AG09319 (cell line): Measurements from ENCODE around the gene CNOT10.
"Not testable (repeated sequence)": the region's sequence is repeated elsewhere in the genome, so short reads cannot be mapped to it uniquely, and the experiment has no call there.

ENCODE experiments used
- DNase-seq: peaks from one replicate; pipeline ENCODE4 v3.0.0-alpha.2; 2010; ENCODE audit warnings: low read depth; ENCODE audit errors: extremely low read depth
- TF ChIP-seq, protein P1 (sequence below): IDR thresholded peaks from 2 replicates; pipeline ENCODE4 v1.5.1; 2011; ENCODE audit warnings: low read depth, mild to moderate bottlenecking, inconsistent platforms, low read length, moderate library complexity

The CNOT10 gene

DNA sequence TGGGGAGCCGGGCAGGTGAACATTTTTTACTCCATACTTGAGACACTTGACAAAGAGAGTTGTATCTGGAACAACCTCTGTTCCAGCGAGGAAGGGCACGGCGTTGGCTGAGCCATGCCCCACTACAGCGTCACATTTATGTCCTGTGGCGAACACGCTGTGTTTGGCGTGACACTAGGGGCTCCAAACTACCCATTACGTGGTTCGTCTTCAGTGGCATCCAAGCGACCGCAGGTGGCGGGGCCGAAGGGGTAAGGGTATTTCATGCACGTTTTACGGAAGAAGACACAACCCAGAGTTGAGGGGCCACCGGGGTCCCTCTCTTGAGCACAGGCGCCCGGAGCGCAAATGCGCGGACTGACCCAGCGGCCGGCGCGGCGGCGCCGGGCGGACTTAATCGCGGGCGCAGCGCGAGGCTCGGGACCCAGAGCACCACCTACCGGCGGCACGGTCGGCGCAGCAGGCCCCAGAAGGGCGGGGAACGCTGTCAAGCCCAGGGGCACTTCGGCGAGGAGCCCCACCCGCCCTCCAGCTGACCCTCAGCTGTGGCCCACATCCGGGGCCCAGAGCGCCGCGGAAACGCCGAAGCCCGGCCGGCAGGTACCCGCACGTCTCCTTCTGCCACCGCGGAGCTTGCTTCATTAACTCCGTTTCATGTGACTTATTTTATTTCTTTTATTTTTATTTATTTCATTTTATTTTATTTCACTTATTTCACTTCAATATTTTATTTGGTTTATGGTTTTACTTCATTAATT, 96.4 kb downstream of the CNOT10 start:
- TF ChIP-seq, protein P1, sequence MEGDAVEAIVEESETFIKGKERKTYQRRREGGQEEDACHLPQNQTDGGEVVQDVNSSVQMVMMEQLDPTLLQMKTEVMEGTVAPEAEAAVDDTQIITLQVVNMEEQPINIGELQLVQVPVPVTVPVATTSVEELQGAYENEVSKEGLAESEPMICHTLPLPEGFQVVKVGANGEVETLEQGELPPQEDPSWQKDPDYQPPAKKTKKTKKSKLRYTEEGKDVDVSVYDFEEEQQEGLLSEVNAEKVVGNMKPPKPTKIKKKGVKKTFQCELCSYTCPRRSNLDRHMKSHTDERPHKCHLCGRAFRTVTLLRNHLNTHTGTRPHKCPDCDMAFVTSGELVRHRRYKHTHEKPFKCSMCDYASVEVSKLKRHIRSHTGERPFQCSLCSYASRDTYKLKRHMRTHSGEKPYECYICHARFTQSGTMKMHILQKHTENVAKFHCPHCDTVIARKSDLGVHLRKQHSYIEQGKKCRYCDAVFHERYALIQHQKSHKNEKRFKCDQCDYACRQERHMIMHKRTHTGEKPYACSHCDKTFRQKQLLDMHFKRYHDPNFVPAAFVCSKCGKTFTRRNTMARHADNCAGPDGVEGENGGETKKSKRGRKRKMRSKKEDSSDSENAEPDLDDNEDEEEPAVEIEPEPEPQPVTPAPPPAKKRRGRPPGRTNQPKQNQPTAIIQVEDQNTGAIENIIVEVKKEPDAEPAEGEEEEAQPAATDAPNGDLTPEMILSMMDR = peak; percentile 64

DNA sequence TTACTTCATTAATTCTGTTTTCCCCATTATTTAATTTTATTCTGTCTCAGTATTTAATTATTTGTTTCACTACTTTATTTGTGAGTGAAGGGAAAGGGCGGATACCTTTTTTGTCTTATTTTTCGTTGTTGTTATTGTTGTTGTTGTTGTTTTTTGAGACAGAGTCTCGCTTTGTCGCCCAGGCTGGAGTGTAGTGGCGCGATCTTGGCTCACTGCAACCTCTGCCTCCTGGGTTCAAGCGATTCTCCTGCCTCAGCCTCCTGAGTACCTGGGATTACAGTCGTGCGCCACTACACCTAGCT, 96.9 kb downstream of the CNOT10 start:
- not testable (repeated sequence) for DNase-seq

More for the DNA sequence above, 96.4 kb downstream of the CNOT10 start:
- DNase-seq = peak; percentile 35

DNA sequence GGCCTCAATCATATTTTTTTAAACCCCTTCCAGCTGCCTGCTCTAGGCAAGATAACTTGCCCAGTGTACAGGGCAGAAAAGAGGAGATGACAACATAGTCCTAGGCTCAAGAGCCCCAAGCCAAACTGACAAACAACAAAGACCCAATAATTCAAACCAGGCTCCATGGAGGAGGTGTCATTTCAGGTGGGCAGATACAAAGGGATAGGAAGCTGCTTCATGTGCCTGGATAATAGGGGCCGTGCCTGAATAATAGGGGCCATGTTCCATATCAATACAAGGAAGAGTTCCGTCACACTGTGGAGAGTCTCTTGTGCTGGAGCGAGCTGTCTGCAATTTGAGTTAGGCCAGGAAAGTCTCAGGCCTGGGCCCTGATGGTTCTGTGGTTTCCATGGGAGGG, 97.4 kb downstream of the CNOT10 start:
- TF ChIP-seq, protein P1 = no peak
- DNase-seq = no peak

DNA sequence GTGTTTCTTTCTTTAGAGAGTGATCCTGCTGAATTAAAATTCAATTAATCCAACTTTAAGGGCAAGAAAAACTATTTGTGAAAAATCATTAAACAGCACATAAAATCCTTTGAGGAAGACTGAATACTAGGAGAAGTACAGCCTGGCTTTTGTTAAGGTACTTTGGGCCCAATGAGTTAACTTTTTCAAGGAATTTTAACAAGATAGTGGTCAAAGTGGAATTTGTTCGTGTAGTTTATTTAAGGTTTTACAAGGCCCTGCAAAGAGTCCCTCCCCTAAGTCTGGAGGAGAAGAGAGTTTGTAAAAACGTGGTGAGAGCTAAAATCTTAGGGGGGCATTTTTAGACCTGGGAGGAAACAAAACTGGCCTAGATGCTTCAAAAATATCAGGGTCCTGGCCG, 106.8 kb downstream of the CNOT10 start:
- TF ChIP-seq, protein P1 = no peak
- no peak for DNase-seq

DNA sequence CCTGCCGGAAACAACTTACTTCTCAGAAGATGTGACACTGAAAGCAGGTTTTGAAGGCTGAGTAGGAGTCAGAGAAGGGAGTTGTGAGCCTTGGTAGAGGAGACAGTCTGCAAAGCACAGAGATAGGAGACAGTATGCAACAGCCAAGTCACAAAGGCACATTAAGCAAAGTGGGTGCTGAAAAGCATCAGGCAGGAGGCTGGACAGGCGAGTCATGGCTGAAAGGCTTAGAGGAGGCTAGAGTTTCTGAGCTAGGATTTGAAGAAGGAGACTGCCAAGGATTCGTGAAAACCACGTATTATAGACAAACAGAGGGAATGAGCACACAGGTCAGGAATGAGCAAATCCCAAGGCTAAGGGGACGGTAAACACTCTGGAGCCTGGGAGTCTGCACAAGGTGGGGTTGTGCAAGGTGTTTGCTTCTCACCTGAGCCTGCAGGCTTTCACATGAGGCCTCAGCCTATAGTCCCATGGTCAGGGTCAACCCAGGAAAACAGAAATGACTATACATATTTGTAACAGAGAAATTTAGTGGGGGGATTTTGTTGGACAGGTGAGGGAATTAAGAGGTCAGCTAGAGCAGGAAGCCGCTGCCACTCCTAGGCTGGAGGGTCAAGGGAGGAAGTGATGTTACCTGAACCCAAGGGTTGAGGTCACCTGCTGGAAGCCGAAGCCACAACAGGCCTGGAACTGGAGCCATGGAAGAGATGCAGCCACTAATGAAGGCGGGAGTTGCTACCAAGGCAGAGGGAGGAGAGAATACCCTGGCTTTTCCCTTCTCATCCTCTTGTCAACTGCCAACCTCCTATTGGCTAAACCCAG, 109.7 kb downstream of the CNOT10 start:
- DNase-seq = no peak
- TF ChIP-seq, protein P1 = no peak

DNA sequence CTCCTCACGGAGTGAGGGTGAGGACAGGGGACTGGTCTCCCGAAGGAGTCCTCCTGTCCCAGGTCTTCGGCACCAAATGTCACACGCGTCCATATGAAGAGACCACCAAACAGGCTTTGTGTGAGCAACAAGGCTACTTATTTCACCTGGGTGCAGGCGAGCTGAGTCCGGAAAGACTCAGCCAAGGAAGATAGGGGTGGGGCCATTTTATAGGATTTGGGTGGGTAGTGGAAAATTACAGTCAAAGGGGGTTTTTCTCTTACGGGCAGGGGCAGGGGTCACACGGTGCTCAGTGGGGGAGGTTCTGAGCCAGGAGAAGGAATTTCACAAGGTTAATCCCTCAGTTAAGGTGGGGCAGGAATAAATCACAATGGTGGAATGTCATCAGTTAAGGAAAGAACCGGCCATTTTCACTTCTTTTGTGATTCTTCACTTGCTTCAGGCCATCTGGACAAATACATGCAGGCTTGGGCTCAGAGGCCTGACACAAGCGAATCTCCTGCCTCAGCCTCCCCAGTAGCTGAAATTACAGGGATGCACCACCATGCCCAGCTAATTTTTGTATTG, 111.5 kb downstream of the CNOT10 start:
- not testable (repeated sequence) for DNase-seq

DNA sequence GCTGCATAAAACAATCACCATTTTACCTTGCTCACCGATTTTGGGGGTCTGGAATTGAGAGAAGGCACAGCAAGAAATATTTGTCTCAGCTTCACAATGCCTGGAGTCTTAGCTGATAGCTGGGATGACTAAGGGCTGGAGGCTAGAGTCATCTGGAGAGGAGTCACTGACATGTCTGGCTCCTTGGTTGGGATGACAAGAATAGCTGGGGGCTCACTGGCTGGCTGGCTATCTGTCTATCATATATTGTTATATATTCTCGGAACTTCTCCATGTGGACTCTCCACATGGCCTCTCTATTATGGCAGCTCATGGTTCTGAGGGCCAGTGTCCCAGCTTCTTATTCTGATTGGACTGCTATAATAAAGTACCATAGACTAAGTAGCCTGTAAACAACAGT, 112.8 kb downstream of the CNOT10 start:
- DNase-seq = no peak
- TF ChIP-seq, protein P1 = no peak

DNA sequence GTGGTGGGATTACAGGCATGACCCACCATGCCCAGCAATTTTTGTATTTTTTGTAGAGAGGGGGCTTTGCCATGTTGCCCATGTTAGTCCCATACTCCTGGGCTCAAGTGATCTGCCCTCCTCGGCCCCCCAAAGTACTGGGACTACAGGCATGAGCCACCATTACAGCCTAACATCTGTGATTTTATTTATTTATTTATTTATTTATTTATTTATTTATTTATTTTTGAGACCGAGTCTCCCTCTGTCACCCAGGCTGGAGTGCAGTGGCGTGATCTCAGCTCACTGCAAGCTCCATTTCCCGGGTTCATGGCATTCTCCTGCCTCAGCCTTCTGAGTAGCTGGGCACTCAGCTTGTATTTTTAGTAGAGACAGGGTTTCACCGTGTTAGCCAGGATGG, 116.5 kb downstream of the CNOT10 start:
- not testable (repeated sequence) for DNase-seq
